AG10803 (cell line): ENCODE results near the gene LACTB.

ENCODE experiments used
- DNase-seq: peaks from one replicate; pipeline ENCODE4 v3.0.0; 2010; ENCODE audit warnings: low read depth
- H3K4me3 ChIP-seq: 2 replicates; pipeline ENCODE4 v1.5.1; 2011; ENCODE audit warnings: mild to moderate bottlenecking, low read length, control low read depth
- CTCF ChIP-seq: conservative IDR thresholded peaks from 2 replicates; pipeline ENCODE4 v1.5.1; 2011; ENCODE audit warnings: mild to moderate bottlenecking, low read length, control low read depth, inconsistent platforms

LACTB gene

GRCh38 chr15:63076714-63077046, 45.0 kb upstream of the LACTB start:
- TF ChIP-seq CTCF = no peak
- DNase-seq = no peak
- no peak overlapping the region for H3K4me3 ChIP-seq

GRCh38 chr15:63077952-63078351, 43.7 kb upstream of the LACTB start:
- no peak overlapping the region for H3K4me3 ChIP-seq
- no peak for TF ChIP-seq CTCF

GRCh38 chr15:63079947-63080626, 41.6 kb upstream of the LACTB start:
- H3K4me3 ChIP-seq = no peak overlapping the region
- DNase-seq = no peak

More at GRCh38 chr15:63077952-63078351, 43.7 kb upstream of the LACTB start:
- no peak for DNase-seq

GRCh38 chr15:63080634-63081250, 40.9 kb upstream of the LACTB start:
- TF ChIP-seq CTCF = no peak
- H3K4me3 ChIP-seq = no peak overlapping the region
- DNase-seq = no peak

More at GRCh38 chr15:63079947-63080626, 41.6 kb upstream of the LACTB start:
- TF ChIP-seq CTCF = no peak

GRCh38 chr15:63082366-63082765, 39.3 kb upstream of the LACTB start:
- H3K4me3 ChIP-seq = no peak overlapping the region
- no peak for TF ChIP-seq CTCF
- DNase-seq = no peak

- no peak overlapping the region for H3K4me3 ChIP-seq
- no peak for TF ChIP-seq CTCF
- DNase-seq = no peak
Observed at GRCh38 chr15:63083044-63083443, 38.6 kb upstream of the LACTB start.

- TF ChIP-seq CTCF = no peak
- no peak for DNase-seq
Observed at GRCh38 chr15:63083541-63083940, 38.1 kb upstream of the LACTB start.

More at GRCh38 chr15:63083541-63083940, 38.1 kb upstream of the LACTB start:
- no peak overlapping the region for H3K4me3 ChIP-seq
